ENCODE data around the gene TMEM127.
"Not testable (repeated sequence)": the region's sequence is repeated elsewhere in the genome, so short reads cannot be mapped to it uniquely, and the experiment has no call there.

Gene TMEM127

DNA sequence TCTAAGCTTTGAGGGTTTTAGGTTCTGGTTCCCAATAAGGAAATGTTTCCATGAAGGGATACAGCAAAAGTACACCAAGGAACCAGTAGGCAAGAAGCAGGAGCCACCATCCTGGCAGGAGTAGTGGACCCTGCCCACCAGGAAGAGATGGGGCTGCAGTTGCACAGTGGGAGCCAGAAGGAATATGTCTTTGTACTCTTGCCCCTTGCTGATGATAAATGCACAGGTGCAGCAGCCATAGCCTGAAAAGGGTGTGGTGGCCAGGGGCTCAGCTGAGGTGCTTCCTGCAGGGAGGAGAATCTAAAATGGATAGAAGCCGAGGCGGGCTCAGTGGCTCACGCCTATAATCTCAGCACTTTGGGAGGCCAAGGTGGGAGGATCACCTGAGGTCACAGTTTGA lies 27.5 kb downstream of the TMEM127 start:
- peaks cover 29% of the 10 kb centered on the region for H3K4me1 Mint-ChIP-seq
- H3K4me3 Mint-ChIP-seq, result no peak overlapping the region
- no peak overlapping the region for H3K27ac Mint-ChIP-seq
- no peaks in the 10 kb centered on the region for H3K27me3 Mint-ChIP-seq
- DNase-seq (no peak), ATAC-seq (no peak)
- no peaks in the 10 kb centered on the region for H3K9me3 Mint-ChIP-seq

DNA sequence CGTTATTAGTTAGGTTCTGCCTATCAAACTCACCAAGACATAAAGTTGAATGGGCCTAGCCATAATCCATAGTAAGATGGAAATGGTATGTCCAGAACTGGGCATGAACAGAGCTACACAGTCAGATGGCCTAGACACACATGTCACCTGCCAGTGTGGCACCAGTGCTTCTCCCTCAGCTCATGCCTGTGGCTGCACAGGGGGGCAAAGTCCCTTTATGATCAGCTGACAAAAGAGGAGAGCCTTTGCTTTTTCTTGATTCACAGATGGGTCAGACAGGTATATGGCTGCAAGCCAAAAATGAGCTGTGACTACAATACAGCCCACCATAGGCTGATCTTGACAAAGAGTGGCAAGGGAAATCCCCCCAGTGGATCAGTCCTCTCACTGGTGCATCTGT lies 28.9 kb downstream of the TMEM127 start:
- ATAC-seq (no peak), DNase-seq (no peak)
- Mint-ChIP-seq H3K27me3 (no peaks in the 10 kb centered on the region), H3K9me3 (no peaks in the 10 kb centered on the region), H3K4me1 (peaks cover 15% of the 10 kb centered on the region), H3K4me3 (no peak overlapping the region), H3K27ac (peak overlapping the region in 1 of 2 donors; percentile 20)

DNA sequence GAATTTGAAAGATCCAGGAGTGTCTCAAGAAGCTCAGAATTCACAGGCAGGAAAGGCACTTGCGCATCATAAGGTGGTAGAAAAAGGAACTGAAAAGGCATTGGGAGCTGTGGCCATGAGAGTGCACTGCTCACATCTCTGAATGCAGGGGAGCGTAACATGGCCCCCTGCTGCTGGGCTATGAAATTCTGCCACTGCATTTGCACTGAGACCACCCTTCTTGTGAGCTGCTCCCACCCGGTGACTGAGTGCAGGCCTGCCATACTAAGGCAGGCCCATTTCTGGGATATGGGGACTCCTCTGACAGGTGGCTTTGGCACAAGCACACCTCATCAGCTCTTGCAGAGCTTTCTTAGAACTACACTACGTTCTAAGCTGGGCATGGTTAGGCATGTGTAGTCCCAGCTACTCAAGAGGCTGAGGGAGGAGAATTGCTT lies 31.9 kb downstream of the TMEM127 start:
- Mint-ChIP-seq H3K9me3 (no peaks in the 10 kb centered on the region), H3K27ac (no peak overlapping the region), H3K4me3 (no peak overlapping the region), H3K27me3 (no peaks in the 10 kb centered on the region), H3K4me1 (no peaks in the 10 kb centered on the region)
- ATAC-seq (no peak), DNase-seq (no peak)

DNA sequence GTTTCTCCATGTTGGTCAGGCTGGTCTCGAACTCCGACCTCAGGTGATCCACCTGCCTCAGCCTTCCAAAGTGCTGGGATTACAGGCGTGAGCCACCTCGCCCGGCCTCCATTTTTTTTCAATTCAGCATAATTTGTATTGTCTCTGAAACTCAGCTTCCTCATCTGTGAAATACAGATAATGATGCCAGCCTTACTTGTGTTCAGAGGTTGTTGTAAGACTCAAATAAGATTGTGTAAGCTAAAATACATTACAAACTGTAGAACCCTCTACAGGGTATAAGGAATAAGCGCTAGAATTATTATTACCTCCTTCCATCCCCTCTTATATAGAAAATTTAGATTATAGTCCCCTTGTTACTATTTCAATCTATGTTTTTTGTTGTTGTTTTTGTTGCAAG lies 32.4 kb downstream of the TMEM127 start:
- H3K4me3 Mint-ChIP-seq, result no peak overlapping the region
- ATAC-seq (no peak), DNase-seq (no peak)
- H3K4me1 Mint-ChIP-seq, result no peaks in the 10 kb centered on the region
- H3K27me3 Mint-ChIP-seq, result no peaks in the 10 kb centered on the region
- H3K27ac Mint-ChIP-seq, result no peak overlapping the region
- H3K9me3 Mint-ChIP-seq, result no peaks in the 10 kb centered on the region

DNA sequence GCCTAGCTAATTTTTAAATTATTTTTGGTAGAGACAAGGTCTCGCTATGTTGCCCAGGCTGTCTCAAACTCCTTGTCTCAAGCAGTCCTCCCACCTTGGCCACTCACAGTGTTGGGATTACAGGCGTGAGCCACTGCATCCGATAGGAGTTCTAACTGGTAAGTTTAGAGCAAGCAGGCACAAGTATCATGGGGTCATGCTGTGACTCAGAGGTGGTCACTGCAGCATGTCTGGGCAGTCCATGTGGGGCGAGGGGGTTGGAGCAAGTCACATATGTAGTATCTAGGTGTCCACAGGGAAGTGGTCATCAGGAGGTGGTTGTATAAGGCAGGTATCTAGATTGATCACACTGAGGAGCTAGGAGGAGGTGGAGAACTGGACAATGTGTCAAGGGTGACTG lies 34.5 kb downstream of the TMEM127 start:
- H3K4me3 Mint-ChIP-seq, result no peak overlapping the region
- no peaks in the 10 kb centered on the region for H3K9me3 Mint-ChIP-seq
- DNase-seq (no peak), ATAC-seq (no peak)
- no peaks in the 10 kb centered on the region for H3K27me3 Mint-ChIP-seq
- no peak overlapping the region for H3K27ac Mint-ChIP-seq
- H3K4me1 Mint-ChIP-seq, result no peaks in the 10 kb centered on the region

DNA sequence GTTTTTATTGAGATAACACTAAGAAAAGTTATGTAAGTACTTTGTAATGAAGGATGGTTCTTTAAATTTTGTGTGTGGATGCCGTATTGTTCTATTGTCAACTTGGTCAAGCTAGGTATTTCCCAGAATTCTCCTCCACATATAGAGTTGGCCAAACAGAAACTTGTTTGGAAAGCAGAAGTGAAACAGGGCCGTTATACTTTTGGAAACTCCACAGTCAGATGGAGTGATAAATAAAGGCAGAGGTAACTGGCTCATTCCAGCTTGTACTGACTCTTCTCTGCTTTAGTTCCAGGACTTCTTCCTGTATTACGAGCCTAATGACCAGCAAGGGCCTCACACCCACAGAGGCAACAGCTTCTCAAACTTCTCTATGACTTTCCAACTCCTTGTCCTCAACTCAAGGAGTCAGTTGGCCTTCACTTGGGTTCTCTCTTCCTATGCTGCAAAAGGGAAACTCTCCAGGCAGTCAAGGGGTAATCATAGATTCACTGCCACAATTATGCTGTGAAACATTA lies 40.7 kb downstream of the TMEM127 start:
- no peak overlapping the region for H3K27ac Mint-ChIP-seq
- H3K4me3 Mint-ChIP-seq, result no peak overlapping the region
- peaks cover 9% of the 10 kb centered on the region for H3K4me1 Mint-ChIP-seq
- ATAC-seq (no peak), DNase-seq (no peak)
- H3K27me3 Mint-ChIP-seq, result no peaks in the 10 kb centered on the region
- no peaks in the 10 kb centered on the region for H3K9me3 Mint-ChIP-seq

DNA sequence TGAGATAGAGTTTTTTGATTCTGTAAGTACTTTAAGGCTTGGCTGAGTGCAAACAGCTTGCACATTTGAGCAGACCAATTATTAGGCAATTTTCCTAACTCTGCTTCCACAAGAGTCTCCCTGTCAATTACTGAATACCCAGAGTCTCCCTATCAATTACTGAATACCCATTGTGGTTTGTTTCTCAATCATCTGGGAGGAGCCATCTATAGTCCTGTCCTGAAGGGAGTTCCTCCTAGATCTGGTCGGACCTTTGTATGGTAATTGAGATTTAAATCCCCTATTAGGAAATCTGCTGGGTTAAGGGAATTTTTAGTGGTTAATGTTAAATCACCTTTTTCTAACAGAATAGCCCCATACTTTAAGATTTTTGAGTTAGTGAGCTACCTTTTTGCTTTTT lies 44.7 kb downstream of the TMEM127 start:
- not testable (repeated sequence) for H3K27ac Mint-ChIP-seq, H3K4me3 Mint-ChIP-seq, DNase-seq, H3K4me1 Mint-ChIP-seq, H3K27me3 Mint-ChIP-seq, H3K9me3 Mint-ChIP-seq, ATAC-seq

DNA sequence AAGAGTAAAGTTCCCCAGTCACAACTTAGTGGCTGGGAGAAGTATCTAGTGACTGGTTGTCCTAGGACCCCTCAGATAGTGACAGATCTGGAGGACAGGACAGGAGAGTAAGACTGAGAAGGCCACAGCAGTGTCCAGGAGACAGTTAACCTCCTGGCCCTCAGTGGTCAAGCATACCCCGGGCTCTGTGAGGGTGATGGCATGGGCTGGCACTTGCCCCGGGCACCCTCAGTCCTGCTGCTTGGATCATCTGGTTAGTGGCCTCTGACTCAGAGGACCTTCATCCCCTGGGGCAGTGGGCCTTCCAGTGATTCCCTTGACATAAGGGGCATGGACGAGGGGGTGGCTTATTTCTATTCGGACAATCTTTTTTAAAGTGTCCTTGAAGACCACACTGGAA lies 45.8 kb downstream of the TMEM127 start:
- H3K4me3 Mint-ChIP-seq, ATAC-seq, H3K9me3 Mint-ChIP-seq, H3K27me3 Mint-ChIP-seq, H3K4me1 Mint-ChIP-seq, H3K27ac Mint-ChIP-seq, DNase-seq: not testable (repeated sequence)

DNA sequence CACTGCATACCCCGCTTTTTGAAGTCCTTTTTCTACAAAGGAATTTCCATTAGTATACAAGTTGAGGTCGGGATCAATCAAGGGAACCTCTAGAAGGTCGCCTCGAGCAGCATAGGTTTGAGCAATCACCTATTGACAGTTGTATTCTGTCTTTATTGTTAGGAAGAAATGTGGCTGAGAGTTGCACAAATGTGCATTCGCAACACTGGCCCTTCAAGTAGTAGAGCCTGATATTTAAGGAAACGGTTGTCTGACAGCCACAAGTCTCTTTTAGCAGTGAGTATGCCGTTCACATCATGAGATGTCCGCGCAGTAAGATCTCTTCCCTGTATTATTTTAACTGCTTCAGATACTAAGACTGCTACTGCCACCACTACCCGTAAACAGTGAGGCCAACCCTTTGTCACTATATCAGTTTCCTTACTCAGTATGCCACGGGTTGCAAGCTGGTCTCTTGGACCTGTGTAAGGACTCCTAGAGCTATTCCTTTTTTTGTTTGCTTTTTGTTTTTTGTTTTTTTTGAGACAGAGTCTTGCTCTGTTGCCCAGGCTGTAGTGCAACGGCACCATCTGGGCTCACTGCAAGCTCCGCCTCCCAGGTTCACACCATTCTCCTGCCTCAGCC lies 47.2 kb downstream of the TMEM127 start:
- Mint-ChIP-seq H3K4me3 (no peak overlapping the region), H3K4me1 (no peaks in the 10 kb centered on the region), H3K9me3 (no peaks in the 10 kb centered on the region), H3K27ac (no peak overlapping the region), H3K27me3 (no peaks in the 10 kb centered on the region)
- DNase-seq, result no peak
- no peak for ATAC-seq

DNA sequence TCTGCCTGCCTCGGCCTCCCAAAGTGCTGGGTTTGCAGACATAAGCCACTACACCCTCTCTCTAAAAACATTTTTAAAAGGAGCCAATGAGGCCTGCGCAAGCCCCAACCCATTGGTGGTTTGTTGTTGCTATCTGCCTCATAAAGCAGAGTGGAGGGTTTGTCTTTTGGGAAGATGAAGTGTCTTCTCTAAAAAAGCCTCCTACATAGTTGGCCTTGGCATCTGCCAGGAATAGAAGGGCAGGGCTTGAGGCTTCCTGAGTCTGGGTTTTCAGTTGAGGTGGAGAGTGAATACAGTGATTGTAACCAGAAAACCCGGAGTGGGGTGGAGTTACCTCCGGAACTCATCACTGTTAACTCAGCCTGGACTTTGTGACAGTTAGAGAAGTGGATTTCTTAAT lies 51.2 kb downstream of the TMEM127 start:
- no peak for ATAC-seq
- Mint-ChIP-seq H3K9me3 (no peaks in the 10 kb centered on the region), H3K27me3 (no peaks in the 10 kb centered on the region), H3K4me3 (no peak overlapping the region), H3K4me1 (peaks cover 16% of the 10 kb centered on the region), H3K27ac (no peak overlapping the region)
- DNase-seq, result no peak

DNA sequence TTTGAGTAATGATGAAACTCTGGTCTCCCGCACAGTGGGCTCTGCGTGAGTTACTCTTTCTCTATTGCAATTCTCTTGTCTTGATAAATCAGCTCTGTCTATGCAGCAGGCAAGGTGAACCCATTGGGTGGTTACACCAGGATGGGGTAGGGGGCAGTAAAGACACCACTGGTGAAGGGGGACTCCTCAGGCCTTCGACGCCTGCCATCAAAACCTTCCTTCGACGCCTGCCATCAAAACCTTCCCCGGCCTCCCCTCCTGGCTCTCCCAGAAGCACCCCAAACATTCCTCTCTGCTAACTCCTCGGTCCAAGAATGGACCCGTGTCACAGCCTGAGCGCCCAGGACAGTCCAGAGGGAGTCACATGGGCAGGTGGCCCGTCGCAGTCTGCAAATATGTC lies 52.4 kb downstream of the TMEM127 start:
- Mint-ChIP-seq H3K27ac (no peak overlapping the region), H3K9me3 (no peaks in the 10 kb centered on the region), H3K27me3 (no peaks in the 10 kb centered on the region), H3K4me3 (no peak overlapping the region), H3K4me1 (peaks cover 20% of the 10 kb centered on the region)
- ATAC-seq, result no peak
- DNase-seq, result no peak

DNA sequence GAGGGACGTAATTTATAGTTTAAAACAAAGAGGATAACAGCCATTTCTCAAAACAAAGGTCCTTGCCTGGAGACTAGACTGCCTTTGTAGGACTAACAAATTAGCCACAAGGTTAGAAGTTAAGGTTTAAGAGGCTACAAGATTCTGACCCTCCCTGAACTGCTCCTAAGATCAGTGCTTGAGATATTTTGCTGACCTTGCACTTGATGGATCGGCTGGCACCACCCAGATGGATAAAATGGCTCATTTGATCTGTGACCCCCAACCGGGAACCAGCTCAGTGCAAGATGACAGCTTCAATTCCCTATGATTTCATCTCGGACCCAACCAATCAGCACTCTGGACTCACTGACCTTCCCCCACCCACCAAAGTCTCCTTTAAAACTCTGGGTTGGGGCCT lies 53.5 kb downstream of the TMEM127 start:
- no peaks in the 10 kb centered on the region for H3K9me3 Mint-ChIP-seq
- no peak overlapping the region for H3K27ac Mint-ChIP-seq
- DNase-seq (no peak), ATAC-seq (no peak)
- no peak overlapping the region for H3K4me3 Mint-ChIP-seq
- H3K27me3 Mint-ChIP-seq, result no peaks in the 10 kb centered on the region
- peaks cover 20% of the 10 kb centered on the region for H3K4me1 Mint-ChIP-seq

DNA sequence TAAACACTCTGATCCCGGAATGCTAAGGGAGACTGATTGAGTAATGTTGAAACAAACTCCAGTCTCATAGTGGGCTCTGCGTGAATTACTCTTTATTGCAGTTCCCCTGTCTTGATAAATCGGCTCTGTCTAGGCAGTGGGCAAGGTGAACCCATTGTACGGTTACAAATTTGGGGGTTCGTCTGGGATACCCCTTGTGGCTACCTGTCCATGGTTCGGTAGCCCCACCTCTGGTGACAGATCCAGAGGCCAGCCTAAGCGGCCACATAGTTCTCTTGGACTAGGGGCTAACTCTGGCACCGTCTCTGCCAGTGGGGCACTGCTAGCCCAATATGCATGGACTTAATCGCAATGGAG lies 56.1 kb downstream of the TMEM127 start:
- H3K4me1 Mint-ChIP-seq, result peaks cover 37% of the 10 kb centered on the region
- no peak overlapping the region for H3K27ac Mint-ChIP-seq
- no peaks in the 10 kb centered on the region for H3K9me3 Mint-ChIP-seq
- H3K27me3 Mint-ChIP-seq, result no peaks in the 10 kb centered on the region
- DNase-seq, result no peak
- no peak for ATAC-seq
- peak overlapping the region; percentile 91 to 96 for H3K4me3 Mint-ChIP-seq

DNA sequence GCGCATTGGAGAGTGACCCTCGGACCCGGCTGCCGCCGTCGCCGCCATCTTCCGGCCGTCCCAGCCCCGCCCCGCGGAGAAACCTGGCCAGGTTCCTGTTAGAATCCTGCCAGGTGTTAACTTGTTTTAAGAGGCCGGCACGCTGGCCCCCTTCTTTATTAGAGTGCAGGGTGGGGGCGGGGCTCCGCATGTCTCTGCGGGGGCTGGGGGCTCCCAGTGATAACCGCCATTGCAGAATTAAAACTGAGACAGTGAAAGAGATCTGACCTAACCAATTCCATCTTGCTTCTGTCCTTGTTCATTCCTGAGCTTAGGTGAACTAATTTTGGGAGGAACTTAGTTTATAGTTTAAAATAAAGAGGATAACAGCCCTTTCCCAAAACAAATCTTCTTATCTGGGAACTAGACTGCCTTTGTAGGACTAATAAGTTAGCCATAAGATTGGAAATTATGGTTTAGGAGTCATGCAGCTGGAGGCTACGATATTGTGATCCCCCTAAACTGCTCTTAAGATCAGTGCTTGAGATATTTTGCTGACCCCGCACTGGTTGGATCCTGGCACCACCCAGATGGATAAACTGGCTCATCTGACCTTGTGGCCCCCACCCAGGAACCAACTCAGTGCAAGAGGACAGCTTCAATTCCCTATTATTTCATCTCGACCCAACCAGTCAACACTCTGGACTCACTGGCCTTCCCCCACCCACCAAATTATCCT lies 56.6 kb downstream of the TMEM127 start:
- peak overlapping the region; percentile 91 to 96 for H3K4me3 Mint-ChIP-seq
- H3K4me1 Mint-ChIP-seq, result peaks cover 43% of the 10 kb centered on the region
- no peaks in the 10 kb centered on the region for H3K9me3 Mint-ChIP-seq
- peak overlapping the region; percentile 94 to 95 for H3K27ac Mint-ChIP-seq
- ATAC-seq (no peak), DNase-seq (no peak)
- H3K27me3 Mint-ChIP-seq, result no peaks in the 10 kb centered on the region

DNA sequence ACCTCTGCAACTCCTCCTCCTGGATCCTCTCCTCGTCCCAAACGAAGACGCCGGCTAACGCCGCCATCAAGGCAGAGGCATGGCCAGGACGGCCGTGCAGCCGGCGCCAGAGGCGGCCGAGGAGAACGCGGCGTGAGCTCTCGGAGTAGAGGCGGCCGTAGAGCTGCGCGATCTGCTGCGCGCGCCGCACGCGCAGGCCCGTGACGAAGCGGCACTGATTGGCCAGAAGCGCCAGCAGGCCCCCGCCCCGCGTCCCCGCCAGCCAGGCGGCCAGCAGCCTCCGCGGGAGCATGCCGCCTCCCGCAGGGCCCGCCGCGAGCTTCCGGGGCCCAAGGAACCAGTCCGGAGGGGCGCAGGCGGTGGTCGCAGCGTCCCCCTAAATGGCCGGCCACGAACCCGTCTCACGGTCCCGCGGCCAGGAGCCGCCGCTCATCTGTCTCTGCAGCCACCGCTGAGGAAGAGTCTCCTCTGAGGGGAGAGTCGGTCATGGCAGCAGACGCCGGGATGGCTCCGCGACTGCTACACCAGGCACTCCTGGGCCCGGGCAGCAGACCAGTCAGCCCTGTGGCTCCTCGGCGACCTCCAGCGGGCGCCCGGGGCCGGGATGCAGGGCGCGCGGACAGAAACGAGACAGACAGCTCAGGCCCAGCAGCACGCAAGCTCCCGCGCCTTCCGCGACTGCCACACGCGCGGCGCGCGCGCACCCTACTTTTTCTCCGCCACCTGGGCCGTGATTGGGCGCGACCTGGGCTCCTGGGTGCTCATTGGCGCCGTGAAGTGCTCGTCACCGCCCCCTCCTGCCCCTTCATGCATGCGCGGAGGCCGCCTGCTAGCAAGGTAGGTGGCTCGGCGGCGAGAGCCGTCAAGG lies 57.4 kb downstream of the TMEM127 start, which contains the start of gene STARD7:
Gene STARD7, minus strand, starts transcription at position 685 of the 868 bp plus-strand sequence. Its CDS starts 393 bp downstream, at position 292.
- peak; percentile 98 to 99 for DNase-seq
- Mint-ChIP-seq H3K9me3 (no peaks in the 10 kb centered on the region), H3K27ac (peak within 1 kb of the TSS; percentile 94 to 95), H3K4me3 (peak within 1 kb of the TSS; percentile 91 to 96), H3K27me3 (no peaks in the 10 kb centered on the region), H3K4me1 (peaks cover 51% of the 10 kb centered on the region)
- peak; percentile 93 for ATAC-seq

DNA sequence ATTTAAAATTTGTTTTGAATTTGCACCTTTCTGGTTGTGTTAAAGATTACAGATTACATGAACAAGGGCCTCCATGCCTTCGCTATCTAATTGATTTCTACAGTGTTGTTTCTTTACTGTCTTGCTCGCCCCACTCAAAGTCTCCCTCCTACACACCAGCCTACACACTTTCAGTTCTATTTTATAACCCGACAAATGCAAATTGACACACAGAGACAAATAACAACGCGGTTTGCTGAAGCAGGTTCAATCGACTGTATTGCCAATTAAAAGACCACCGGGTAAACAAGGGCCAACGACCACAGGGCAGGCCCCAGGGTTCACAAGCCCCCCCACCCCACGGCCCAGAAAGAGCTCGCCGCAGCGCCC lies 58.0 kb downstream of the TMEM127 start:
- DNase-seq, result no peak
- Mint-ChIP-seq H3K4me3 (peak overlapping the region; percentile 91 to 96), H3K27ac (peak overlapping the region; percentile 94 to 95), H3K9me3 (no peaks in the 10 kb centered on the region), H3K4me1 (peaks cover 57% of the 10 kb centered on the region), H3K27me3 (no peaks in the 10 kb centered on the region)
- no peak for ATAC-seq
